T-cell (primary cell): ENCODE data around the gene CNPY3. TPM values are rescaled to one million over a fixed set of nuclear protein-coding genes. Genes with fewer than 3 reads are reported as not detected.

Experiments
- ATAC-seq, 4 experiments: fragments of 200-7000 bp in 3 of 4; fragments of 150-1000 bp in 1 of 4; cut with Tn5 transposase; replicated peaks in 1 of 4; 1 replicate in 3 of 4; 2 replicates in 1 of 4; pipeline ENCODE4 v1.10.0; 2021; ENCODE audit warnings: moderate library complexity in 3 of 4, mild to moderate bottlenecking in 2 of 4, moderate number of reproducible peaks in 1 of 4
- CTCF ChIA-PET, 2 donors: fragments of 300-600 bp; sonication (Branson Sonifier 250); formaldehyde crosslinking; loops; one replicate each; lab custom pipeline; 2022; ENCODE audit warnings: antibody characterized with exemption in 2 of 2; lab: Charles Lee
- POLR2A ChIA-PET, 2 donors: fragments of 300-600 bp; sonication (Branson Sonifier 250); formaldehyde crosslinking; loops; one replicate each; lab custom pipeline; 2022; ENCODE audit warnings: antibody characterized with exemption in 2 of 2; lab: Charles Lee
- DNase-seq, 35 experiments: peaks; one replicate each; pipeline versions ENCODE4 v3.0.0 to v3.0.0-alpha.2; 2013 to 2023
- H3K27ac ChIP-seq: one replicate; pipeline ENCODE4 v1.5.1; 2013; ENCODE audit warnings: low read length
- H3K27me3 ChIP-seq, 2 experiments: replicated peaks in 1 of 2; 1 replicate in 1 of 2; 2 replicates in 1 of 2; pipeline versions ENCODE4 v1.6.1 to v1.7.0; 2013; ENCODE audit warnings: low read length in 1 of 2, mixed read lengths in 1 of 2; ENCODE audit not compliant: control insufficient read depth in 2 of 2, insufficient read depth in 2 of 2; ENCODE audit errors: extremely low read depth in 1 of 2
- H3K36me3 ChIP-seq, 2 donors: 1 replicate in 1 of 2; 2 replicates in 1 of 2; pipeline versions ENCODE4 v1.6.1 to v1.7.0; 2013; ENCODE audit warnings: low read length in 1 of 2; ENCODE audit not compliant: control insufficient read depth in 2 of 2, insufficient read depth in 1 of 2; ENCODE audit errors: extremely low read depth in 1 of 2
- H3K4me1 ChIP-seq, 2 experiments: 1 replicate in 1 of 2; 2 replicates in 1 of 2; pipeline versions ENCODE4 v1.6.1 to v1.7.0; 2013; ENCODE audit warnings: low read length in 2 of 2, mixed read lengths in 1 of 2; ENCODE audit not compliant: insufficient read depth in 2 of 2, control insufficient read depth in 1 of 2; ENCODE audit errors: extremely low read depth in 1 of 2
- H3K4me3 ChIP-seq, 2 donors: 1 replicate in 1 of 2; 2 replicates in 1 of 2; pipeline versions ENCODE4 v1.5.1 to v1.7.0; 2013; ENCODE audit warnings: mild to moderate bottlenecking in 2 of 2, low read length in 1 of 2, moderate library complexity in 1 of 2; ENCODE audit not compliant: control insufficient read depth in 1 of 2; ENCODE audit errors: extremely low read depth in 1 of 2
- H3K9me3 ChIP-seq: 2 replicates; pipeline ENCODE4 v1.7.0; 2013
- H3K27ac Mint-ChIP-seq, 2 donors: one replicate each; pipeline ENCODE4 v1.8.0; 2020 to 2021; ENCODE audit warnings: mild to moderate bottlenecking in 2 of 2, mixed read lengths in 2 of 2
- H3K27me3 Mint-ChIP-seq, 2 donors: one replicate each; pipeline ENCODE4 v1.8.0; 2021 to 2022; ENCODE audit warnings: mixed read lengths in 2 of 2
- H3K36me3 Mint-ChIP-seq: one replicate; pipeline ENCODE4 v1.8.0; 2021; ENCODE audit warnings: mixed read lengths
- H3K4me1 Mint-ChIP-seq, 3 donors: one replicate each; pipeline ENCODE4 v1.8.0; 2020 to 2022; ENCODE audit warnings: mixed read lengths in 3 of 3, mild to moderate bottlenecking in 1 of 3
- H3K4me3 Mint-ChIP-seq, 3 donors: one replicate each; pipeline ENCODE4 v1.8.0; 2020 to 2022; ENCODE audit warnings: mild to moderate bottlenecking in 3 of 3, mixed read lengths in 3 of 3, moderate library complexity in 3 of 3
- H3K9me3 Mint-ChIP-seq, 3 donors: one replicate each; pipeline ENCODE4 v1.8.0; 2020 to 2022; ENCODE audit warnings: mixed read lengths in 3 of 3
- WGBS: methylation state at CpG from one replicate; pipeline ENCODE4 v1.1.5; 2013; ENCODE audit warnings: missing lambda C conversion rate; ENCODE audit not compliant: insufficient coverage; 5-methylcytosine and 5-hydroxymethylcytosine counted together
- total RNA-seq, 35 experiments: library from RNA in 6 of 35; stranded (reverse) in 6 of 35; fragments of 120-200 nt in 1 of 35; gene quantifications; one replicate each; pipeline versions ENCODE4 v1.2.1 to v1.2.4 and lab custom pipeline; 2013 to 2026

The CNPY3 gene
- total RNA-seq, 5 donors from 2014 or later (not counting 1 experiment from before 2014, with no cell fraction given): 51.2 to 86.2 (median 79.4) TPM

DNA sequence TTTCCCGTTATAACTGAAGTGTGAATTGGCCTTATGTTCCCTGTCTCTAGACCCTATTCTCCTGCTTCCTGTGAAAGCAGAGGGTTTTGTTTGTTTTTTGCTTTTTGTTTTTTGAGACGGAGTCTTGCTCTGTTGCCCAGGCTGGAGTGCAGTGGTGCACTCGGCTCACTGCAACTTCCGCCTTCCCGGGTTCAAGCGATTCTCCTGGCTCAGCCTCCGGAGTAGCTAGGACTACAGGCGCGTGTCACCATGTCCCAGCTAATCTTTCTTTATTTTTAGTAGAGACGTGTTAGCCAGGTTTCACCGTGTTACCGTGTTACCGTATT, 30.6 kb downstream of the CNPY3 start:
- no peaks in the 10 kb centered on the region for H3K9me3 Mint-ChIP-seq
- H3K27me3 ChIP-seq: peaks cover 0 to 19% of the 10 kb centered on the region in 2 experiments
- H3K4me3 ChIP-seq: no peak overlapping the region
- ATAC-seq: no peak
- CTCF ChIA-PET: no interaction called here
- peaks cover 6 to 19% of the 10 kb centered on the region in 2 donors for H3K36me3 ChIP-seq
- peaks cover 2 to 17% of the 10 kb centered on the region in 2 experiments for H3K4me1 ChIP-seq
- 68% methylated on average over 11 of the region's 13 CpGs for WGBS
- POLR2A ChIA-PET: no interaction called here
- H3K4me3 Mint-ChIP-seq: peak overlapping the region; percentile 65 to 91 (median 73)
- H3K36me3 Mint-ChIP-seq: peaks cover 21% of the 10 kb centered on the region
- H3K27me3 Mint-ChIP-seq: no peaks in the 10 kb centered on the region
- peaks cover 21 to 25% (median 22%) of the 10 kb centered on the region in 3 donors for H3K4me1 Mint-ChIP-seq
- no peaks in the 10 kb centered on the region for H3K9me3 ChIP-seq
- H3K27ac Mint-ChIP-seq: no peak overlapping the region
- no peak for DNase-seq
- H3K27ac ChIP-seq: no peak overlapping the region

DNA sequence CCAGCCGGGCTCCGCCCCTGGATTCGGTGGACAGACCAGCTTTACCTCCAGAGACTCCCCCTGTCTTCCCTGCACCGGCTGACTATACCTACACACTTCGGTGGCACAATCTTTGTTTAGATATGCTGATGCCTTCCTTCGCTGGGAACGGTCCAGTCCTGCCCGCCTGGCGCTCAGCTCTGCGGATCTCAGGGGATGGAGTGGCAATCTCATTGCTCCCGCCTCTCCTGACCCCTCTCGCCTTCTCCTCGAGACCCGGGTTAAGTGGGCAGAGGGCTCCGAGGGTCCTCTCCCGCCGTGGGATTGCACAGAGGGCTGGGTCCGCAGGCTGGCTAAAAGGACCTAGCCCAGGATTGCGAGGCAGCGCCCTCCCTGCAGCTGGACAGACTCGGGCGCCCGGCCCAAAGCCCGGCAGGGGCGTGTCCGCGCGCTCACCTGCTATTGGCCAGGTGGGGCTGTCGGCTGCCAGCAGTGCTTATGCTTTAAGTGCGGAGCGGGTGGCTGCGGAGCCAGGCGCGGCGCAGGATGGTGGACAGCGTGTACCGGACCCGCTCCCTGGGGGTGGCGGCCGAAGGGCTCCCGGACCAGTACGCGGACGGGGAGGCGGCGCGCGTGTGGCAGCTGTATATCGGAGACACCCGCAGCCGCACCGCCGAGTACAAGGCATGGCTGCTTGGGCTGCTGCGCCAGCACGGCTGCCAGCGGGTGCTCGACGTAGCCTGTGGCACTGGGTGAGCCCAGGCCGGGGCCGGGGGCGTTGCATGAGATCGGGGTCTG, 31.2 kb downstream of the CNPY3 start, which contains the start of gene GNMT:
Gene GNMT (plus strand): TSS at position 512 of the 777 bp plus-strand sequence. CDS start 14 bp downstream, at position 526.
- Mint-ChIP-seq H3K27ac (no peak within 1 kb of the TSS), H3K9me3 (no peaks in the 10 kb centered on the region), H3K4me1 (peaks cover 21 to 25% (median 22%) of the 10 kb centered on the region in 3 donors), H3K36me3 (peaks cover 25% of the 10 kb centered on the region), H3K27me3 (no peaks in the 10 kb centered on the region), H3K4me3 (peak within 1 kb of the TSS; percentile 65 to 91 (median 73))
- ChIA-PET CTCF (interaction anchor here in 1 of 2 donors (0.6 kb wide), 1 partner anchor 48 kb away, joined by 4 read pairs; no protein-coding TSS in a partner anchor), POLR2A (no interaction called here)
- peak; percentile 78 to 84 (median 82) for ATAC-seq
- Histone ChIP-seq H3K27me3 (peaks cover 0 to 19% of the 10 kb centered on the region in 2 experiments), H3K36me3 (peaks cover 8 to 25% of the 10 kb centered on the region in 2 donors), H3K4me1 (peaks cover 2 to 17% of the 10 kb centered on the region in 2 experiments), H3K9me3 (no peaks in the 10 kb centered on the region), H3K4me3 (peak within 1 kb of the TSS; percentile 38 to 64), H3K27ac (no peak within 1 kb of the TSS)
- 17% methylated on average over 61 of the region's 62 CpGs for WGBS
- DNase-seq: peak in 17 of 35 experiments; percentile 9 to 49 (median 28)

DNA sequence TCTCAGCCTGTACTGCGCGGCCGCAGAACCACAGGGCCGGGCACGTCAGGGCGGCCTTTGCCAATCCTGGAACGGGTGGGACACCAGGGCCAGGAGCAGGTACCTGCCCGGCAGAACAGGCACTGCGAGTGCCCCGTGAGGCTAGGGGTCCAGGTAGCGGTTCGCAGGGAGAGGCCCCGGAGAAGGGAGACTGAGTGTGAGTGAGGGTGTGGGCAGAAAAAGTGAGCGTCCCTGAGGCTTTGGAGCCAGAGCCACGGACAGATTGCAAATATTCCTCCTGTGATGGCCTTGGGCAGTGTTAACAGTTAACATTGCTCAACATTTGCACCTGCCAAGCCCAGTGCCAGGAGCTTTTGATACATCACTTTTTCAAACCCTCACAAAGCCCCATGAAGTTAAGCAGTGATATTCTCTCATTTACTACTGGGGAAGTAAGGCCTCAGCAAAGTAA, 31.8 kb downstream of the CNPY3 start:
- CTCF ChIA-PET: interaction anchor here in 1 of 2 donors (0.6 kb wide), 1 partner anchor 48 kb away, joined by 4 read pairs; no protein-coding TSS in a partner anchor
- H3K27me3 Mint-ChIP-seq: no peaks in the 10 kb centered on the region
- no peaks in the 10 kb centered on the region for H3K9me3 ChIP-seq
- H3K36me3 Mint-ChIP-seq: peaks cover 27% of the 10 kb centered on the region
- H3K36me3 ChIP-seq: peaks cover 8 to 30% of the 10 kb centered on the region in 2 donors
- peaks cover 21 to 25% (median 22%) of the 10 kb centered on the region in 3 donors for H3K4me1 Mint-ChIP-seq
- DNase-seq (no peak), ATAC-seq (no peak)
- peaks cover 0 to 19% of the 10 kb centered on the region in 2 experiments for H3K27me3 ChIP-seq
- no peaks in the 10 kb centered on the region for H3K9me3 Mint-ChIP-seq
- H3K27ac ChIP-seq: no peak overlapping the region
- no peak overlapping the region for H3K27ac Mint-ChIP-seq
- POLR2A ChIA-PET: interaction anchor here in 1 of 2 donors (0.6 kb wide), 1 partner anchor 43 kb away, joined by 3 read pairs; no protein-coding TSS in a partner anchor
- 34% methylated on average over 9 of the region's 15 CpGs for WGBS
- H3K4me3 ChIP-seq: peak overlapping the region; percentile 38 to 64
- H3K4me1 ChIP-seq: peaks cover 2 to 17% of the 10 kb centered on the region in 2 experiments
- peak overlapping the region; percentile 65 to 91 (median 73) for H3K4me3 Mint-ChIP-seq

DNA sequence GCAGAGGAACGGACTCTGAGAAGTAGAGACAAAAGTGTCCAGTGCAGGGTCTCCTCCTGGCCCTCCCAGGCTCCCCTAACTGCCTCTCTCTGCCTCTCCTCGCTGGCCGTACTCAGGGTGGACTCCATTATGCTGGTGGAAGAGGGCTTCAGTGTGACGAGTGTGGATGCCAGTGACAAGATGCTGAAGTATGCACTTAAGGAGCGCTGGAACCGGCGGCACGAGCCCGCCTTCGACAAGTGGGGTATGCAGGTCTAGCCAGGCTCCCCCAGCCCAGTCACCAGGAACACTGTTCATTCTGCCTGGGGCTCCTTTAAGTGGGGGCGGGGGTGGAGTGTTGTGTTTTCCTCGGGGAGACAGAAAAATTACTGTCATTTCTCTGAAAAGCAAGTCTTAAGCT, 32.8 kb downstream of the CNPY3 start:
- Mint-ChIP-seq H3K4me3 (peak overlapping the region in 2 of 3 donors; percentile 31 to 91), H3K9me3 (no peaks in the 10 kb centered on the region), H3K27me3 (no peaks in the 10 kb centered on the region), H3K4me1 (peaks cover 21 to 25% (median 22%) of the 10 kb centered on the region in 3 donors), H3K27ac (no peak overlapping the region), H3K36me3 (peaks cover 27% of the 10 kb centered on the region)
- Histone ChIP-seq H3K4me1 (peaks cover 2 to 17% of the 10 kb centered on the region in 2 experiments), H3K36me3 (peaks cover 8 to 38% of the 10 kb centered on the region in 2 donors), H3K9me3 (no peaks in the 10 kb centered on the region), H3K27me3 (peaks cover 0 to 19% of the 10 kb centered on the region in 2 experiments), H3K4me3 (no peak overlapping the region), H3K27ac (no peak overlapping the region)
- CTCF ChIA-PET: no interaction called here
- DNase-seq: no peak
- ATAC-seq: no peak
- WGBS: 100% methylated on average over 7 of the region's 12 CpGs
- POLR2A ChIA-PET: no interaction called here

DNA sequence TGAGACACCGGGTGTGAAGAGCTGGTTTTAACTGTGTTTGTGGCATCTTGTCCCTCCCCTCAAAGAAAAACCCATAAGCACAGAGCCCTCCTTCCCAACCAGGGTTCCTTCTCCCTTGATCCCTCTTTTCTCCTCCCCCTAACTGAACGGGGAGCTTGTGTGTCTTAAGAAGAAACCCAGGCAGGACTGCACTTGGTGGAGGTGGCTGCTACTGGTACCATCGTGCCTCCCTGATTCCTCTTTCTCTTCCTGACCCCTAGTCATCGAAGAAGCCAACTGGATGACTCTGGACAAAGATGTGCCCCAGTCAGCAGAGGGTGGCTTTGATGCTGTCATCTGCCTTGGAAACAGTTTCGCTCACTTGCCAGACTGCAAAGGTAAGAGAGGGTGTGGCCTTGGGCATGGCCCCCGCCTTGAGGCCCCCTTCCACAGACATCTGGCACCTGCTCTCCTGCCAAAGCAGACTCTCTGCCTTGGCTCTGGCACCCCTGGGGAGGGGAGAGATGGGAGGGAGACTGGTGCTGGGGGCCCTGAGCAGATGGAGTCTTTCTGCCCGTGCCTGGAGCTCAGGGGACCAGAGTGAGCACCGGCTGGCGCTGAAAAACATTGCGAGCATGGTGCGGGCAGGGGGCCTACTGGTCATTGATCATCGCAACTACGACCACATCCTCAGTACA, 33.4 kb downstream of the CNPY3 start:
- H3K4me1 ChIP-seq: peaks cover 2 to 17% of the 10 kb centered on the region in 2 experiments
- H3K4me3 Mint-ChIP-seq: peak overlapping the region in 1 of 3 donors; percentile 31
- POLR2A ChIA-PET: no interaction called here
- H3K27ac Mint-ChIP-seq: no peak overlapping the region
- DNase-seq: no peak
- H3K27me3 ChIP-seq: peaks cover 0 to 19% of the 10 kb centered on the region in 2 experiments
- peaks cover 27% of the 10 kb centered on the region for H3K36me3 Mint-ChIP-seq
- H3K4me1 Mint-ChIP-seq: peaks cover 21 to 25% (median 22%) of the 10 kb centered on the region in 3 donors
- no peak overlapping the region for H3K27ac ChIP-seq
- 94% methylated on average over 4 of the region's 13 CpGs for WGBS
- no peaks in the 10 kb centered on the region for H3K27me3 Mint-ChIP-seq
- ATAC-seq: no peak
- H3K4me3 ChIP-seq: no peak overlapping the region
- CTCF ChIA-PET: no interaction called here
- H3K9me3 ChIP-seq: no peaks in the 10 kb centered on the region
- H3K36me3 ChIP-seq: peaks cover 8 to 43% of the 10 kb centered on the region in 2 donors
- H3K9me3 Mint-ChIP-seq: no peaks in the 10 kb centered on the region
